ENCODE data around the gene DNALI1. TPM values are rescaled to one million over a fixed set of nuclear protein-coding genes. Genes with fewer than 3 reads are reported as not detected.
"Not testable (repeated sequence)": the region's sequence is repeated elsewhere in the genome, so short reads cannot be mapped to it uniquely, and the experiment has no call there.

DNALI1 gene
- polyA plus RNA-seq, 10 donors: 5.5 to 16.1 (median 10.6) TPM

GRCh38 chr1:37553598-37553926, 3.2 kb upstream of the DNALI1 start:
- DNase-seq: no peak

- peak; percentile 91 to 96 (median 93) for DNase-seq
Measured at GRCh38 chr1:37553927-37554808, 2.6 kb upstream of the DNALI1 start, which contains the start of gene SNIP1. TSS of gene SNIP1 (minus strand) at chr1:37554293. CDS start at chr1:37554229, 64 bp downstream.

GRCh38 chr1:37557402-37557801, 662 bp downstream of the DNALI1 start:
- no peak for DNase-seq

GRCh38 chr1:37558411-37558810, 1.7 kb downstream of the DNALI1 start:
- DNase-seq: no peak

GRCh38 chr1:37559080-37559479, 2.3 kb downstream of the DNALI1 start:
- DNase-seq: no peak

- not testable (repeated sequence) for DNase-seq
Measured at GRCh38 chr1:37559957-37560379, 3.2 kb downstream of the DNALI1 start.

- DNase-seq: peak in 1 of 3 donors; percentile 16
Measured at GRCh38 chr1:37560401-37561132, 3.8 kb downstream of the DNALI1 start.

- peak in 1 of 3 donors; percentile 15 for DNase-seq
Measured at GRCh38 chr1:37561133-37562132, 4.7 kb downstream of the DNALI1 start.

GRCh38 chr1:37562984-37563383, 6.2 kb downstream of the DNALI1 start:
- no peak for DNase-seq

GRCh38 chr1:37564892-37565291, 8.2 kb downstream of the DNALI1 start:
- no peak for DNase-seq

- DNase-seq: no peak
Measured at GRCh38 chr1:37567023-37567422, 10.3 kb downstream of the DNALI1 start.

GRCh38 chr1:37570528-37571334, 14.0 kb downstream of the DNALI1 start:
- no peak for DNase-seq

- DNase-seq: peak in 1 of 3 donors; percentile 55
Measured at GRCh38 chr1:37574834-37575480, 18.2 kb downstream of the DNALI1 start.

GRCh38 chr1:37575692-37576091, 19.0 kb downstream of the DNALI1 start:
- DNase-seq: no peak

- DNase-seq: not testable (repeated sequence)
Measured at GRCh38 chr1:37584544-37584943, 27.8 kb downstream of the DNALI1 start.

- DNase-seq: no peak
Measured at GRCh38 chr1:37588939-37589338, 32.2 kb downstream of the DNALI1 start.

- no peak for DNase-seq
Measured at GRCh38 chr1:37593726-37594125, 37.0 kb downstream of the DNALI1 start.

GRCh38 chr1:37595440-37596181, 38.9 kb downstream of the DNALI1 start, which contains the start of gene GNL2:
TSS of gene GNL2 (minus strand) at chr1:37595937. CDS start at chr1:37595822, 115 bp downstream.
- DNase-seq: peak; percentile 96 to 99 (median 99)

- no peak for DNase-seq
Measured at GRCh38 chr1:37596182-37596667, 39.5 kb downstream of the DNALI1 start.
